H4 (cell line): ENCODE results near the gene SASH1. TPM values are rescaled to one million over a fixed set of nuclear protein-coding genes. Genes with fewer than 3 reads are reported as not detected.
"Not testable (repeated sequence)": the region's sequence is repeated elsewhere in the genome, so short reads cannot be mapped to it uniquely, and the experiment has no call there.

ENCODE experiments used
- DNase-seq: peaks from one replicate; pipeline ENCODE4 v3.0.0-alpha.2; 2015; ENCODE audit warnings: low spot score
- total RNA-seq: library from RNA; depleted of rRNA; stranded (reverse); fragments of >200 nt; shearing (Covaris generic); gene quantifications from 2 replicates; pipeline ENCODE4 v1.2.3, GENCODE V29; 2014

SASH1 gene
- total RNA-seq, 1 experiment from 2014 or later, result 6.7 TPM

GRCh38 chr6:148328876-148329555, 13.6 kb upstream of the SASH1 start:
- DNase-seq, result no peak

- DNase-seq, result no peak
These were observed 12.8 kb upstream of the SASH1 start for GRCh38 chr6:148329596-148330381.

- no peak for DNase-seq
These were observed 10.6 kb upstream of the SASH1 start for GRCh38 chr6:148332088-148332487.

GRCh38 chr6:148336901-148337300, 5.7 kb upstream of the SASH1 start:
- no peak for DNase-seq

- DNase-seq, result no peak
These were observed 2.9 kb upstream of the SASH1 start for GRCh38 chr6:148339766-148340165.

- no peak for DNase-seq
These were observed 1.9 kb upstream of the SASH1 start for GRCh38 chr6:148340586-148341297.

- DNase-seq, result no peak
These were observed 613 bp upstream of the SASH1 start for GRCh38 chr6:148342100-148342349.

- DNase-seq, result no peak
These were observed 577 bp downstream of the SASH1 start for GRCh38 chr6:148343047-148343782.

- no peak for DNase-seq
These were observed 2.5 kb downstream of the SASH1 start for GRCh38 chr6:148345176-148345575.

- DNase-seq, result no peak
These were observed 2.9 kb downstream of the SASH1 start for GRCh38 chr6:148345578-148345977.

- no peak for DNase-seq
These were observed 4.2 kb downstream of the SASH1 start for GRCh38 chr6:148346681-148347440.

- no peak for DNase-seq
These were observed 4.9 kb downstream of the SASH1 start for GRCh38 chr6:148347441-148348054.

GRCh38 chr6:148348335-148348734, 5.7 kb downstream of the SASH1 start:
- DNase-seq, result no peak

GRCh38 chr6:148348778-148349177, 6.1 kb downstream of the SASH1 start:
- no peak for DNase-seq

GRCh38 chr6:148349466-148349865, 6.8 kb downstream of the SASH1 start:
- DNase-seq, result no peak

- DNase-seq, result no peak
These were observed 8.7 kb downstream of the SASH1 start for GRCh38 chr6:148351309-148351708.

- not testable (repeated sequence) for DNase-seq
These were observed 9.8 kb downstream of the SASH1 start for GRCh38 chr6:148352421-148352820.

GRCh38 chr6:148358196-148358785, 15.7 kb downstream of the SASH1 start:
- no peak for DNase-seq

GRCh38 chr6:148359228-148359627, 16.6 kb downstream of the SASH1 start:
- DNase-seq, result no peak

GRCh38 chr6:148364056-148364824, 21.6 kb downstream of the SASH1 start:
- no peak for DNase-seq
